ENCODE measurements around the gene CETN2.
A peak's percentile ranks its signal among the peaks of the same experiment; 100 is the strongest.
"Not testable (repeated sequence)": the region's sequence is repeated elsewhere in the genome, so short reads cannot be mapped to it uniquely, and the experiment has no call there.

Gene CETN2

GRCh38 chrX:152830312-152831305 lies at the start of gene CETN2, which contains the start of gene NSDHL:
CETN2 (minus strand) TSS chrX:152830757; CDS start chrX:152830710, 47 bp downstream.
NSDHL (plus strand) TSS chrX:152831063; CDS start chrX:152846325, 15,262 bp downstream.
- DNase-seq (ENCODE audit: low spot score), result peak; percentile 81

- no peak for DNase-seq (ENCODE audit: low spot score)
These were observed 48.6 kb upstream of the CETN2 start for GRCh38 chrX:152878976-152879755.

GRCh38 chrX:152876931-152877840 lies 46.6 kb upstream of the CETN2 start:
- DNase-seq (ENCODE audit: low spot score), result no peak

GRCh38 chrX:152873361-152873760 lies 42.8 kb upstream of the CETN2 start:
- DNase-seq (ENCODE audit: low spot score), result no peak

GRCh38 chrX:152872522-152872921 lies 42.0 kb upstream of the CETN2 start:
- no peak for DNase-seq (ENCODE audit: low spot score)

GRCh38 chrX:152871260-152871659 lies 40.7 kb upstream of the CETN2 start:
- DNase-seq (ENCODE audit: low spot score), result no peak

- DNase-seq (ENCODE audit: low spot score), result no peak
These were observed 39.4 kb upstream of the CETN2 start for GRCh38 chrX:152869972-152870371.

GRCh38 chrX:152866386-152866785 lies 35.8 kb upstream of the CETN2 start:
- DNase-seq (ENCODE audit: low spot score), result no peak

- DNase-seq (ENCODE audit: low spot score), result no peak
These were observed 34.8 kb upstream of the CETN2 start for GRCh38 chrX:152865232-152865920.

- no peak for DNase-seq (ENCODE audit: low spot score)
These were observed 31.3 kb upstream of the CETN2 start for GRCh38 chrX:152861826-152862225.

- DNase-seq (ENCODE audit: low spot score), result no peak
These were observed 30.6 kb upstream of the CETN2 start for GRCh38 chrX:152861116-152861515.

GRCh38 chrX:152853986-152854385 lies 23.4 kb upstream of the CETN2 start:
- DNase-seq (ENCODE audit: low spot score), result no peak

- DNase-seq (ENCODE audit: low spot score), result no peak
These were observed 19.9 kb upstream of the CETN2 start for GRCh38 chrX:152850465-152850864.

GRCh38 chrX:152847281-152847680 lies 16.7 kb upstream of the CETN2 start:
- DNase-seq (ENCODE audit: low spot score), result no peak

GRCh38 chrX:152845618-152846240 lies 15.2 kb upstream of the CETN2 start:
- DNase-seq (ENCODE audit: low spot score), result no peak

GRCh38 chrX:152844256-152844655 lies 13.7 kb upstream of the CETN2 start:
- no peak for DNase-seq (ENCODE audit: low spot score)

GRCh38 chrX:152843852-152844251 lies 13.3 kb upstream of the CETN2 start:
- no peak for DNase-seq (ENCODE audit: low spot score)

- DNase-seq (ENCODE audit: low spot score), result no peak
These were observed 12.3 kb upstream of the CETN2 start for GRCh38 chrX:152842772-152843338.

- not testable (repeated sequence) for DNase-seq (ENCODE audit: low spot score)
These were observed 4.9 kb upstream of the CETN2 start for GRCh38 chrX:152835470-152835869.

- DNase-seq (ENCODE audit: low spot score), result no peak
These were observed 2.8 kb upstream of the CETN2 start for GRCh38 chrX:152833378-152833777.
